Left ventricle myocardium inferior (tissue), 1 donor: ENCODE data around the gene KIF6. TPM values are rescaled to one million over a fixed set of nuclear protein-coding genes. Genes with fewer than 3 reads are reported as not detected.

Experiments used
- DNase-seq: peaks from one replicate; pipeline ENCODE4 v3.0.0-alpha.2; 2020
- H3K27ac ChIP-seq: fragments of 200-600 bp; replicated peaks from 2 replicates; pipeline ENCODE4 v1.8.0; 2021
- H3K27me3 ChIP-seq: fragments of 200-600 bp; 2 replicates; pipeline ENCODE4 v1.8.0; 2021; ENCODE audit warnings: low read depth
- H3K36me3 ChIP-seq: fragments of 200-600 bp; 2 replicates; pipeline ENCODE4 v1.8.0; 2021
- H3K4me1 ChIP-seq: fragments of 200-600 bp; 2 replicates; pipeline ENCODE4 v1.8.0; 2021
- H3K4me3 ChIP-seq: fragments of 200-600 bp; 2 replicates; pipeline ENCODE4 v1.8.0; 2021; ENCODE audit warnings: mild to moderate bottlenecking, moderate library complexity
- H3K9me3 ChIP-seq: fragments of 200-600 bp; replicated peaks from 2 replicates; pipeline ENCODE4 v1.8.0; 2021
- CTCF ChIP-seq: fragments of 200-600 bp; IDR thresholded peaks from 2 replicates; pipeline ENCODE4 v1.8.0; 2021; ENCODE audit warnings: antibody characterized with exemption, mild to moderate bottlenecking, borderline replicate concordance
- intact Hi-C: fragments of 100-400 bp; cut with micrococcal nuclease; formaldehyde crosslinking; loops from one replicate; pipeline ENCODE4 v1.11.0; 2022
- total RNA-seq: library from RNA; stranded (reverse); fragmentation: NEBNext Ultra II Directional; extraction: Animal tissue kit (Norgen Biotek cat#: 25700); gene quantifications from one replicate; pipeline ENCODE4 v1.2.1, GENCODE V29; 2021
- donor health status: DM: no; HTN: yes; CAD: no; lungs with severe emphysema.

KIF6 gene
- total RNA-seq, 1 donor from 2014 or later, result 0.69 TPM

GRCh38 chr6:39380837-39381549 lies 344.2 kb downstream of the KIF6 start:
- H3K27ac ChIP-seq, result no peak overlapping the region
- H3K9me3 ChIP-seq, result peaks cover 6% of the 10 kb centered on the region
- H3K4me3 ChIP-seq, result no peak overlapping the region
- peaks cover 4% of the 10 kb centered on the region for H3K27me3 ChIP-seq
- H3K36me3 ChIP-seq, result no peaks in the 10 kb centered on the region
- no peak for TF ChIP-seq CTCF
- DNase-seq, result no peak
- H3K4me1 ChIP-seq, result peaks cover 15% of the 10 kb centered on the region
- intact Hi-C loops, result no loop called here

GRCh38 chr6:39378960-39379425 lies 346.2 kb downstream of the KIF6 start:
- intact Hi-C loops, result loop anchor here (10.0 kb wide), 1 partner anchor 516 kb away; no protein-coding TSS in a partner anchor
- no peaks in the 10 kb centered on the region for H3K36me3 ChIP-seq
- H3K9me3 ChIP-seq, result peaks cover 6% of the 10 kb centered on the region
- no peak overlapping the region for H3K4me3 ChIP-seq
- H3K27ac ChIP-seq, result no peak overlapping the region
- no peak for TF ChIP-seq CTCF
- H3K27me3 ChIP-seq, result peaks cover 4% of the 10 kb centered on the region
- H3K4me1 ChIP-seq, result peaks cover 15% of the 10 kb centered on the region
- DNase-seq, result no peak

GRCh38 chr6:39378175-39378959 lies 346.8 kb downstream of the KIF6 start:
- Histone ChIP-seq H3K27me3 (peaks cover 4% of the 10 kb centered on the region), H3K4me3 (no peak overlapping the region), H3K36me3 (no peaks in the 10 kb centered on the region), H3K4me1 (peaks cover 15% of the 10 kb centered on the region), H3K27ac (no peak overlapping the region), H3K9me3 (peaks cover 6% of the 10 kb centered on the region)
- intact Hi-C loops, result loop anchor here (10.0 kb wide), 1 partner anchor 516 kb away; no protein-coding TSS in a partner anchor
- no peak for TF ChIP-seq CTCF
- DNase-seq, result no peak

GRCh38 chr6:39377539-39377950 lies 347.7 kb downstream of the KIF6 start:
- Histone ChIP-seq H3K4me1 (peaks cover 11% of the 10 kb centered on the region), H3K27ac (no peak overlapping the region), H3K36me3 (no peaks in the 10 kb centered on the region), H3K9me3 (peaks cover 6% of the 10 kb centered on the region), H3K4me3 (no peak overlapping the region), H3K27me3 (peaks cover 4% of the 10 kb centered on the region)
- peak; percentile 28 for DNase-seq
- intact Hi-C loops, result loop anchor here (10.0 kb wide), 1 partner anchor 517 kb away; no protein-coding TSS in a partner anchor
- peak; percentile 76 for TF ChIP-seq CTCF

- no peak overlapping the region for H3K4me3 ChIP-seq
- H3K9me3 ChIP-seq, result peaks cover 4% of the 10 kb centered on the region
- no peak overlapping the region for H3K27ac ChIP-seq
- DNase-seq, result no peak
- intact Hi-C loops, result loop anchor here (10.0 kb wide), 1 partner anchor 519 kb away; no protein-coding TSS in a partner anchor
- peaks cover 4% of the 10 kb centered on the region for H3K4me1 ChIP-seq
- TF ChIP-seq CTCF, result no peak
- no peaks in the 10 kb centered on the region for H3K36me3 ChIP-seq
- H3K27me3 ChIP-seq, result peaks cover 14% of the 10 kb centered on the region
Observed at GRCh38 chr6:39375405-39375804, 349.8 kb downstream of the KIF6 start.
